Measurements from ENCODE around the gene TOMM20. TPM values are rescaled to one million over a fixed set of nuclear protein-coding genes. Genes with fewer than 3 reads are reported as not detected.

TOMM20 gene
- total and polyA plus RNA-seq, 2 of the 8 experiments (the other 6 are each of a cell fraction or from before 2014, with no cell fraction given): 71.4 to 168 TPM

- no peak overlapping the region for H3K18ac ChIP-seq (ENCODE audit: extremely low read depth, low read length)
- H3K56ac ChIP-seq (replicated peaks; ENCODE audit: insufficient read length, low read depth, low read length): no peak overlapping the region
- no peak overlapping the region for H4K5ac ChIP-seq (ENCODE audit: insufficient read length, low read depth, low read length)
- no peak overlapping the region for H2BK12ac ChIP-seq (ENCODE audit: low read depth, low read length)
- WGBS, 2 experiments (ENCODE audit: extremely low coverage in 1 of 2, insufficient coverage in 1 of 2, insufficient read length in 1 of 2, insufficient replicate concordance in 2 of 2, low coverage in 1 of 2, low lambda C conversion rate in 2 of 2, missing lambda C conversion rate in 1 of 2): 85% methylated on average over 4 of the region's 4 CpGs; no CpG with 5 or more reads in 1 of the 2 experiments
- H2BK15ac ChIP-seq (ENCODE audit: low read length): no peak overlapping the region
- H3K9ac ChIP-seq (replicated peaks in 1 of 4; ENCODE audit: extremely low read depth in 1 of 4, low read depth in 3 of 4, low read length in 3 of 4): no peak overlapping the region
- POLR2A ChIA-PET (ENCODE audit: partially characterized antibody): interaction anchor here (1.1 to 4.6 kb wide), 3 partner anchors 9 to 52 kb away, joined by 3 to 18 read pairs (median 5); no protein-coding TSS in a partner anchor
- no peak overlapping the region for H3K4me3 ChIP-seq (ENCODE audit: extremely low read depth in 1 of 4, insufficient read depth in 2 of 4, low read depth in 3 of 4, low read length in 4 of 4)
- no peak overlapping the region for H3K4ac ChIP-seq (replicated peaks; ENCODE audit: insufficient read length, low read depth, low read length)
- no peaks in the 10 kb centered on the region for H3K4me1 ChIP-seq (replicated peaks in 1 of 4; ENCODE audit: control insufficient read depth in 3 of 4, insufficient read depth in 4 of 4, low read length in 3 of 4)
- no peak overlapping the region for H4K91ac ChIP-seq (replicated peaks; ENCODE audit: insufficient read length, low read length)
- H2BK20ac ChIP-seq (ENCODE audit: low read length): no peak overlapping the region
- 0 out of 4 replicates have a peak, but pooled peaks cover 0 to 4% of the 10 kb centered on the region in 2 experiments for H3K79me2 ChIP-seq (ENCODE audit: control insufficient read depth in 1 of 2, insufficient read depth in 2 of 2, low read length in 2 of 2)
- H4K8ac ChIP-seq (ENCODE audit: extremely low read depth, insufficient read depth, low read length): no peak overlapping the region
- H4K20me1 ChIP-seq (replicated peaks in 1 of 2; ENCODE audit: control insufficient read depth in 1 of 2, insufficient read depth in 2 of 2, low read length in 2 of 2): peaks cover 2 to 8% of the 10 kb centered on the region in 2 experiments
- H3K79me1 ChIP-seq (ENCODE audit: low read depth, low read length): peaks cover 2% of the 10 kb centered on the region; the same call in 1 of the 2 replicates
- CTCF ChIA-PET (ENCODE audit: partially characterized antibody): interaction anchor here (0.6 to 2.1 kb wide), 2 partner anchors 9 to 1815 kb away, joined by 3 to 7 read pairs; no protein-coding TSS in a partner anchor
- no peak overlapping the region for H2AK5ac ChIP-seq (ENCODE audit: low read depth, low read length)
- no peak overlapping the region for H3K14ac ChIP-seq (ENCODE audit: insufficient read length)
- H3K27ac ChIP-seq (ENCODE audit: low read depth, low read length): no peak overlapping the region
- H2BK5ac ChIP-seq (ENCODE audit: low read depth, low read length): no peak overlapping the region
- H3K27me3 ChIP-seq (replicated peaks in 1 of 4; ENCODE audit: control insufficient read depth in 3 of 4, extremely low read depth in 1 of 4, insufficient read depth in 3 of 4, low read length in 3 of 4): no peaks in the 10 kb centered on the region
- DNase-seq (ENCODE audit: low read depth in 1 of 2, low spot score in 2 of 2): peak in 1 of 2 experiments; percentile 3
- peaks cover 15 to 79% (median 45%) of the 10 kb centered on the region in 4 experiments for H3K36me3 ChIP-seq (ENCODE audit: control insufficient read depth in 2 of 4, insufficient read depth in 4 of 4, low read length in 3 of 4)
- no peak overlapping the region for H2BK120ac ChIP-seq (replicated peaks; ENCODE audit: low read depth, low read length)
- no peaks in the 10 kb centered on the region for H3K23me2 ChIP-seq (ENCODE audit: low read depth, low read length)
- no peak for FAIRE-seq
- H3K9me3 ChIP-seq (ENCODE audit: insufficient read depth in 2 of 2, low read depth in 1 of 2, low read length in 1 of 2): no peaks in the 10 kb centered on the region
- H2AFZ ChIP-seq (ENCODE audit: low read length): no peak overlapping the region
- no peak overlapping the region for H3K4me2 ChIP-seq (ENCODE audit: insufficient read depth in 1 of 2, low read depth in 2 of 2, low read length in 2 of 2)
- H3K23ac ChIP-seq (ENCODE audit: insufficient read length): no peak overlapping the region
- TF ChIP-seq SUZ12 (IDR thresholded peaks at IDR 0.05; ENCODE audit: low read length) (no peak), MAX (IDR thresholded peaks at IDR 0.05) (no peak), SP4 (IDR thresholded peaks at IDR 0.05; ENCODE audit: low read length) (no peak), SAP30 (IDR thresholded peaks at IDR 0.05; ENCODE audit: insufficient read depth, insufficient replicate concordance, low read length) (no peak), KDM5A (IDR thresholded peaks at IDR 0.05; ENCODE audit: low read length) (no peak), EGR1 (IDR thresholded peaks at IDR 0.05; ENCODE audit: borderline replicate concordance, low read depth, low read length) (no peak), POLR2AphosphoS5 (IDR thresholded peaks at IDR 0.05; ENCODE audit: low read depth, low read length) (no peak), KDM1A (IDR thresholded peaks at IDR 0.05; ENCODE audit: borderline replicate concordance, low read length) (no peak), SIN3A (conservative IDR thresholded peaks at IDR 0.05 in 1 of 2, IDR thresholded peaks at IDR 0.05 in 1 of 2; ENCODE audit: low read depth in 1 of 2, low read length in 2 of 2) (no peak), NRF1 (IDR thresholded peaks at IDR 0.05; ENCODE audit: low read depth, low read length) (no peak), ASH2L (IDR thresholded peaks at IDR 0.05; ENCODE audit: low read length) (no peak)
- TF ChIP-seq, protein P1, sequence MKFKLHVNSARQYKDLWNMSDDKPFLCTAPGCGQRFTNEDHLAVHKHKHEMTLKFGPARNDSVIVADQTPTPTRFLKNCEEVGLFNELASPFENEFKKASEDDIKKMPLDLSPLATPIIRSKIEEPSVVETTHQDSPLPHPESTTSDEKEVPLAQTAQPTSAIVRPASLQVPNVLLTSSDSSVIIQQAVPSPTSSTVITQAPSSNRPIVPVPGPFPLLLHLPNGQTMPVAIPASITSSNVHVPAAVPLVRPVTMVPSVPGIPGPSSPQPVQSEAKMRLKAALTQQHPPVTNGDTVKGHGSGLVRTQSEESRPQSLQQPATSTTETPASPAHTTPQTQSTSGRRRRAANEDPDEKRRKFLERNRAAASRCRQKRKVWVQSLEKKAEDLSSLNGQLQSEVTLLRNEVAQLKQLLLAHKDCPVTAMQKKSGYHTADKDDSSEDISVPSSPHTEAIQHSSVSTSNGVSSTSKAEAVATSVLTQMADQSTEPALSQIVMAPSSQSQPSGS (IDR thresholded peaks at IDR 0.05; ENCODE audit: low read length): no peak
Measured at GRCh38 chr1:235147269-235147668, 18.6 kb upstream of the TOMM20 start.

Data from H1 (cell line).